Stimulated activated CD8-positive, alpha-beta memory T cell treated with anti-CD3 and anti-CD28 coated beads, Interleukin-7, amount 100 ng/mL, for 4 hours (primary cell): Measurements from ENCODE around the gene CYP4F3.
"Not testable (repeated sequence)": the region's sequence is repeated elsewhere in the genome, so short reads cannot be mapped to it uniquely, and the experiment has no call there.

Source experiments
- DNase-seq, 2 donors: peaks; one replicate each; pipeline ENCODE4 v3.0.0-alpha.2; 2020; ENCODE audit warnings: low read depth in 2 of 2

CYP4F3 gene

DNA sequence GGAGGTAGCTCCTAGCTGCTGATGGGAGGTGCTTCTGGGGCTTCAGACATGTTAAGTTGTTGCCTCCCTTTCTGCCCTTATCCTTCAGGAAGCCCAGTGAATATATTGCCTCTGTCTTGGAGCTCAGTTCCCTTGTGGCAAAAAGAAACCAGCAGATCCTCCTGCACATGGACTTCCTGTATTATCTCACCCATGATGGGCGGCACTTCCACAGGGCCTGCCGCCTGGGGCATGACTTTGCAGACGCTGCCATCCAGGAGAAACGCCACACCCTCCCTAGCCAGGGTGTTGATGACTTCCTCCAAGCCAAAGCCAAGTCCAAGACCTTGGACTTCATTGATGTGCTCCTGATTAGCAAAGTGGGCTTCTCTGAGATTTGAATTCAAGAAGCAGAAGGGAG, 26.2 kb downstream of the CYP4F3 start:
- no peak for DNase-seq

DNA sequence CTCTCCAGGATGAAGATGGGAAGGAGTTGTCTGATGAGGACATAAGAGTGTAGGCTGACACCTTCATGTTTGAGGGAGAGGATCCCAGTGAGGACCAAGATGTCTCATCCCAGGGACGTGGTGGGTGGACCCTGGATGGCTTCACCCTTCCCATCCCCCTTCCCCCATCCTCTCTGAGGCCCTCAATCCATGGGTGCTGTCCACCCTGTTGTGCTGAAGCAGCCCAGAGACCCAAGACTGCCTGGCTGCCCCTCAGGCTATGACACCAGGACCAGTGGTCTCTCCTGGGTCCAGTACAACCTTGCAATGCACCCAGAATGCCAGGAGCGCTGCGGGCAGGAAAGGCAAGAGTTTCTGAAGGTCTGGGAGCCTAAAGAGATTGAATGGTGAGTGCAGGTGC, 28.7 kb downstream of the CYP4F3 start:
- DNase-seq, result no peak

DNA sequence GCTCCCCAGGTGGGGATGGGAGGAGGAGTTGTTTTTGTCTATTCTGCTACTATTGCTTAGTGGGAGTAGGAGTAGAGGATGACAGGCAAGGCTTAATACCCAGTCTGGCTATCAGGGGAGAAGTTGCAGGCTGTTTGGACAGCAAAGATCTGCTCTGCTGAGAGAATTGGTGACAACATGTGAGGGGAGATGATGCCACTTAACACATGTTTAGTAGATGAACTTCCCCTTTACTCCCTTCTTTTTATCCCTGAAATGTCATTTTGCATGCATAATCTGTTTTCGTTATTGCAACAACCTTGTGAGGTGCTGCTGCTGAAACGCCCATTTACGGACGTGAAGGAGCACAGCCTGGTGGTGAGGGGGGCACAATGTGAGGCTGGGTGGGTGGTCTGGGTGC, 29.2 kb downstream of the CYP4F3 start:
- DNase-seq, result no peak

DNA sequence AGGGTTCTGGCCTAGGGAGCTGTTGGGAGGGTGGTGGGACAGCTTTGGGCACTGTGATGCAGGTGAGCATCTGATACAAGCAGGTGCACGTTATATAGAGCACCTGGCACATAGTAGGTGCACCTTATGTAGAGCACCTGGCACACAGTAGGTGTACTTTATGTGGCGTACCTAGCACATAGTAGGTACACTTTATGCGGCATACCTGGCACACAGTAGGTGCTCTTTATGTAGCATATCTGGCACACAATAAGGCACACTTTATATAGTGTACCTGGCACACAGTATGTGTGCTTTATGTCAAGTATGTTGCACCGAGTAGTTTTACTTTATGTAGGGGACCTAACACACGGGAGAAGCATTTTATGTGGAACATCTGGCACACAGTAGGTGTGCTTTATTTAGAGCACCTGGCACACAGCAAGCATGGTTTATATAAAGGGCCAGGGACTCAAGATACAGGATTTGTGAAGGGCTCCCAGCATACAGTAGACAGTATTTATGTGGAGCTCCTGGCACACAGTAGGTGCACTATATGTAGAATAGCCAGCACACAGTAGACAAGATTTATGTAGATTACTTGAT, 30.6 kb downstream of the CYP4F3 start:
- DNase-seq, result no peak

DNA sequence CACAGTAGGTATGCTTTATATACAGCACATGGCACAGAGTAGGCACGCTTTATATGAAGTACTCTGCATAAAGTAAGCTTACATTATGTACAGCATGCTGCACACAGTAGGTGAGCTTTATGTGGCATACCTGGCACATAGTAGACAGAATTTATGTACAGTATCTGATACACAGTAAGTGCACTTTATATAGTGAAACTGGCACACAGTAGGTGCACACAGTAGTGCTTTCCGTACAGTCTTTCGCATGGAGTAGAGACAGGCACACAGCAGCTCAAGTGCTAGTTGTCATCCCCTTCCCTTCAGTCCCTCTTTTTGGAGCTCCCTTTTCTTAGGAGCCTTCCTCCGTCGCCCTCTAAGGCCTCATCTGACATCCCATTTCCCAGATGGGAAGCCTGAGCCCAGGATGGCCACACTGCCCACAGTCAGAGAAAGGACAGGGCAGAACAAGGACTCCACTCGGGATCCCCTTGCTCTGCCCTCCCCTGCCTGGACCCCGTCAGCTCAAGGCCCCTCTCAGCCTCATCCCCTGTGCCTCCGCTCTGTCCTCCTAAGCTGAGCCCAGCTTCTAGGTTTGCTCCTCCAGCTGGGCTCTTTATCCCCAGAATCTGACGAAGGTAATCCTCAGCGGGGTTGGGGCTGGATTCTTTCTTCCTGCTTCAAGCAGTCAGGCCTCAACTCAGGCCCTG, 31.3 kb downstream of the CYP4F3 start:
- no peak for DNase-seq

DNA sequence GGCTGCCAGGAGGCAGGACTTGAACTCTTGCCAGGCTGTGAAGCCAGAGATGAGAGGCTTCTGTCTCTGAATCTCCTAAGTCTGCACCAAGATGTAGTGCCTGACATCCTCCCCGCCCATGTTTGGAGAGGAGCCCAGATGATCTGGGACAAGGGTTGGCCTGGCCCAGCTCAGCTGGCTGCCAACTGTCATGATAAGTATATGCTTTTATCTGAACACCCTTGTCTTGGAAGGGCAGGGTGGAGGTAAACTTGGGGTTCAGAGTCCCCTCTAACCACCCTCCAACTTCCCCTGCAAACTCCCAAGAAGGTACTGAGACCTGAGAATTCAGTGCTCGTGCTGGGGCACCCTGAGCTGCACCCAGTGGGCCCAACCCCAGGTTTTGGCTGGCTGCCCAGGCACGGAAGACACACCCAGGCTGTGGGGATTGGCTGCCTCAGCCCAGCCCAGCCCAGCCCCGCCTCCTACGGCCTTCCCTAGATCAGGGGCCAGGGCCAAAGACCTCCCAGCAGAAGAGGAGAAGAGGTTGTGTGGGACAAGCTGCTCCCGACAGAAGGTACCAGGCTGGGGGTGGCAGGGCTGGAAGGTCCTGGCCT, 32.0 kb downstream of the CYP4F3 start, which contains the start of gene CYP4F12:
TSS of gene CYP4F12 (plus strand) at position 508 of the 596 bp plus-strand sequence. CDS start 443 bp downstream, outside the sequence.
- DNase-seq, result no peak

DNA sequence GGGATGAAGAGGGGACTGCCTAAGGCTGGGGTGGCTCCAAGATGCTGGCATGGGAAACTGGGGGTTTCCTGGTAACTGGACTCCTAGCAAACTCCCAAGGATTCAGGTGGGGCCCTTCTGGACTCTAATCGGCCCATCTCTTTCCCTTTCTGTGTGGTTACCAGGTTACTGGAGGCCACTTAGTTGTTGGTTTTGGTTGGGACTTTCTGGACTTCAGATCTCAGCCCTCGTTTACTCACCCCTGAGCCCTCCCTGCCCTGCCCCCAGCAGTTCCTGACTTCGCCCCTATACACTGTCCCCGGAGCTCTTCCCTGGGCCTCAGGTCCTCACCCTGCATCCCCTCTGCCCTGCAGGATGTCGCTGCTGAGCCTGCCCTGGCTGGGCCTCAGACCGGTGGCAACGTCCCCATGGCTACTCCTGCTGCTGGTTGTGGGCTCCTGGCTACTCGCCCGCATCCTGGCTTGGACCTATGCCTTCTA, 32.5 kb downstream of the CYP4F3 start:
- no peak for DNase-seq

DNA sequence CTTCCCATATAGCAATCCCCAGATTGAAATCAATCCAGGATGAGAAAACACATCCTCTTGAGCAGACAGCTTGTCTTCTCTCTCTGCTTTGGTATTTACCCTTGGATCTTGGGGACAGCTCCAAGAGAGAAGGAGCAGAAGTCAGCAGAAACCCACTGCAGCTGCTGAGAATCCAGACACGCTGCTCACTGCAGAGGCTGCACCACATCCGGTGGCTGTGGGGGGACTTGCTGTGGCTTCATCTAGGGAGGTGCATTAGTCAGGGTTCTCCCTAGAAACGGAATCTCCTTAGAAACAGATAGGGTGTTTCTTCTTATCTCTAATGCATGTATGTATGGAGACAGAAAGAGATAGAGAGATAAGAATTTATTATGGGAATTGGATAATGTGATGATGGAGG, 34.9 kb downstream of the CYP4F3 start:
- no peak for DNase-seq

DNA sequence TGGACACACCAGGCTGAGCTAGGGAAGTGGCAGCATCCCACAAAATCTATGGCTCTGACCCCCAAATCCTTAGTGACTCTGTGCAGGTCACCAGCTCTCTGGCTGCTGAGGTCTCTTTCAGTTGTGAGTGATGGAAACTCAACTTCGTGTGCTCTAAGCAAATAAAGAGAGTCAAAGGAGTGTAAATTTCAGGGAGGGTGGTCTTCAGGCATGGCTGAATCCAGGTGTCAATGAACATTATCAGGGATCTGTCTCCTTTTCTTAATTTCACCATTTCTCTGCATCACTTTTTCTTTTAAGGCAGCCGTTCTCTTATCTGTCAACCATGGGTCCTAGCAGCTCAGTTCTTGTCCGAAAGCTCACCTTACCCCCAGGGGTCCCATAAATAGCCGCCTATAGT, 38.4 kb downstream of the CYP4F3 start:
- no peak for DNase-seq

DNA sequence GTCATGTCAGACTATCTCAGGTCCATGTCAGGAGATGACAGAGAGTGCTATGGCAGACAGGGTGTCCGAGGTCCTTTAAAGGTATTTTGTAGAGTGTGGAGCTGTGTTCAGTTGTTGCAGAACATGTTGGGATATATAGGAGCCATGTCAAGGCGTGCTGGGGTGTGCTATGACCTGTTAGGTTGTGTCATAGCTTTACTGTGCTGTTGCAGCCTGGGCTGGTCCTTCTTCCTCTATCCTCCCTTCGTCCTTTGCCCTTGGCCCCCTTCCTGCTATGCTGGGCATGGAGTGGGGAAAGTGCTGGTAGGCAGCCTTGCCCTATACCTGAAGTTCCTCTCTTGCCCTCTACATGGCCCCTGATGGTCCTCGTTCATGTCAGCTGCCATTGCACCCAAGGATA, 39.2 kb downstream of the CYP4F3 start:
- DNase-seq, result not testable (repeated sequence)

DNA sequence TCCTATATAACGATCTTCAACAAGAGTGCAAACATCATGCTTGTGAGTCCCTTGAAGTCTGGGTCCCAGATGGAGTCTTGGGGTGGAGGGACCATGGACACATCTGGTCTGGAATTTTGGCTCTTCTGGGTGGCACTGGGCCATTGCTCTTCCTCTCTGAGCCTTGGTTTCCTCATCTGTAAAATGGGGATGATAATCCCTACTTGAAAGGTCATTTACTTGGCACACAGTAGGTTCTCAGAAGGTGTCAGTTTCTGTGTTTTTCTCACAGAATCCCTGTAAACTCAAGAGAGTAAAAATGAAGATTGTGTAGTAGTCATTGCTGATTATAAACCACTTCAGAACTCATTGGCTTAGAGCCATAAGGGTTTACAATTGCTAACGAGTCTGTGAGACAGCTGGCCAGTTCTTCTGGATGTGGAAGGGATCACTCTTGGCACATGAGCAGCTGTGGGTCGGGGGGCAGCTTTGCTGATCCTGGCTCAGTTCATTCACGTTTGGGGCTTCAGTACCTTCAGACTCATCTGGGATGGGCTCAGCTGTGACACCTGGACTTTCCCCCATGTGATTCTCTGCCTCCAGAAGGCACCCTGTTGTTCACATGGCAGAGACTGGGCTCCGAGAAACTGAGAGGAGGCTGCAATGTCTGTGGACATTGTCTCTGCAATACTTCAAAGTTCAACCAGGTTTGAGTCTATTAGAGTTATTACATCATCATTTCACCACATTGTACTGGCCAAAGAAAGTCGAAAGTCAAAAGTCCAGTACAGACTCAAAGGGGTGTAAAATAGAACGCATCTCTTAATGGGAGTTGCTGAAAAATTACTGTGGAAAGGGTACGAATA, 40.0 kb downstream of the CYP4F3 start:
- no peak for DNase-seq

DNA sequence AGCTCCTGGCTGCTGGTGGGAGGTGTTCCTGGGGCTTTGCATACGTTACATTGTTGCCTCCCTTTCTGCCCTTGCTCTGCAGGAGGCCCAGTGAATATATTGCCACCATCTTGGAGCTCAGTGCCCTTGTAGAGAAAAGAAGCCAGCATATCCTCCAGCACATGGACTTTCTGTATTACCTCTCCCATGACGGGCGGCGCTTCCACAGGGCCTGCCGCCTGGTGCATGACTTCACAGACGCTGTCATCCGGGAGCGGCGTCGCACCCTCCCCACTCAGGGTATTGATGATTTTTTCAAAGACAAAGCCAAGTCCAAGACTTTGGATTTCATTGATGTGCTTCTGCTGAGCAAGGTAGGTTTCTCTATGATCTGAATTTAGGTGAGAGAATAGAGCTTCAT, 42.7 kb downstream of the CYP4F3 start:
- DNase-seq, result no peak

DNA sequence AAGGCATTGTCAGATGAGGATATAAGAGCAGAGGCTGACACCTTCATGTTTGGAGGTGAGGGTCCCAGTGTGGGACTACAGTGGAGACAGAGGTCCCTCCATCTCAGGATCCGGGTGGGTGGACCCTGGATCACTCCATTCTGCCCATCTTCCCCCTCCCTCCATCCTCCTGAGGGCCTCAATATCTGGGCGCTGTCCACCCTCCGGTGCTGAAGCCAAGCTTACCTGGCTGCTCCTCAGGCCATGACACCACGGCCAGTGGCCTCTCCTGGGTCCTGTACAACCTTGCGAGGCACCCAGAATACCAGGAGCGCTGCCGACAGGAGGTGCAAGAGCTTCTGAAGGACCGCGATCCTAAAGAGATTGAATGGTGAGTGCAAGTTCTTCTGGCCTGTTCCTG, 44.1 kb downstream of the CYP4F3 start:
- no peak for DNase-seq

DNA sequence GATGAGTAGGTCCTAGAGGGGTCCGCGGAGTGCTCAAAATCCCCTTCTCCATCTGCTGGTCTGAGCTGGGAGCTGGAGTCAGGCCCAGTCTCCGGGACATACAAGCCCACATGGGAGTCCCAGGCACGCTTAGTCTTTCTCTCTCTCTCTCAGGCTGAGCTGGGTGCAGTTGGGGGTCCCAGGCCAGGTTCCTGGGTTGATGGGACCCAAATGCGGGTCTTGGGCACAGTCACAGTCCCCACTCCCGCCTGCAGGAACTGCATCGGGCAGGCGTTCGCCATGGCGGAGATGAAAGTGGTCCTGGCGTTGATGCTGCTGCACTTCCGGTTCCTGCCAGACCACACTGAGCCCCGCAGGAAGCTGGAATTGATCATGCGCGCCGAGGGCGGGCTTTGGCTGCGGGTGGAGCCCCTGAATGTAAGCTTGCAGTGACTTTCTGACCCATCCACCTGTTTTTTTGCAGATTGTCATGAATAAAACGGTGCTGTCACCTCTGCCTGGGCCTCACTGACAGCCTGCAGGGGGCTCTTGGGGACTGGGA, 56.0 kb downstream of the CYP4F3 start:
- no peak for DNase-seq

DNA sequence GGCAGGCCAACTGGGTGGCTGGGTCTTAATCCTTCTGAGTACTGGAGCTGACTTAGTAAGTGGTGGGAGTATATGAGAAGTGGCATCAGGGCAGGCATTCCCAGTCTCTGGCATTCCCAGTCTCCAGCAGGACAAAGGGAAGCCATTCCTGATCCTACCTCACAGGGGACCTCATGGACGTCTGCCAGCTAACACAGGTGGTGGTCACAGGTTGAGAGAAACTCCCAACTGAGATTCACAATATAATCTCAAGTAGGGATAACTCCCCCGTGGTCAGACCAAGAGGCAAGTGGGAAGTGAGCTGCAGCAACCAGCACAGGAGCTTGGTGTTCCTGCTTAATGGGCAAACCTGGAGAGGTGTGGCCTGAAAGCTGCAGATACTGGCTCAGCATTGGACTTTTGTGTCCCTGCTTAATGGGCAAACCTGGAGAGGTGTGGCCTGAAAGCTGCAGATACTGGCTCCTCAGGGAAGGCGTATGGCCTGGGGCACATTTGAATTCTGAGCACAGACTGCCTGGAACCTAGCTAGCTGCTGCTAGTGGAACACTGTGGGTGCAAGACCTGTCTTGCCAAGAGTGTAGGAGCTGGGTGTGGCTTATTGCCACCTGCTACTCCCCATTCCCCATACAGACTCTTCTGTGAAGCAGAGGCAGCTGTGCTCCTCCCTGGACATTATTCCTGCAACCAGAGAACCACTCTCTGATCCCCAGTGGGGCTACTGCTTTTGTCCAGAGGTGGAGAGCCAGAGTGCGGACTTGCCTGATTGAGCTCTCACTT, 61.2 kb downstream of the CYP4F3 start:
- no peak for DNase-seq

DNA sequence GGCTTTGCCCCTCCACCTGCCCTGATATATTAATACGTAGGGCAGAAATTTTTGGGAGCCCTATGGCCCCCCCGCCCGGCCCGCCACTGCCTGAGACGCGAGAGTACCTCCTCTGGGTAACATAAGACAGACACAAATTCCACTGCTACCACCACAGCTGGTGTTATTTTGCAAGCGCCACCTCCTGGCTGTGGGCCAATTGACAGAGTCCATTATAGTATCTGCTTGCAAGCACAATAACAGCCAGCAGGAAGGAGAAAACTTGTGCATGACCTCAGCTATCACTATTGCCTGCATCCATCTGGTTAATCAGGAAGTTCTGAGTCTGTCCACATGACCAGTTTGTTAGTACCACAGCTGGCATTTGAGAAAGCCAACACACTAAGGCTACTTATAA, 61.8 kb downstream of the CYP4F3 start:
- no peak for DNase-seq
